Uterus (tissue), 2 donors: ENCODE data around the gene GMPR.

ENCODE experiments used
- POLR2A ChIP-seq, 2 donors: fragments of 450-650 bp; IDR thresholded peaks; one replicate each; pipeline ENCODE4 v1.6.1; 2016; ENCODE audit warnings: antibody characterized with exemption in 2 of 2, mild to moderate bottlenecking in 1 of 2, moderate library complexity in 1 of 2
- TF ChIP-seq, protein P1 (sequence below), 4 experiments: fragments of 200-600 bp in 2 of 4; fragments of 450-650 bp in 2 of 4; sonication (generic) in 2 of 4; IDR thresholded peaks; one replicate each; pipeline ENCODE4 v1.5.1; 2016 to 2019; ENCODE audit warnings: antibody characterized with exemption in 4 of 4, mild to moderate bottlenecking in 2 of 4, moderate library complexity in 1 of 4

- no peak for TF ChIP-seq POLR2A (IDR thresholded peaks at IDR 0.05)
- TF ChIP-seq, protein P1, sequence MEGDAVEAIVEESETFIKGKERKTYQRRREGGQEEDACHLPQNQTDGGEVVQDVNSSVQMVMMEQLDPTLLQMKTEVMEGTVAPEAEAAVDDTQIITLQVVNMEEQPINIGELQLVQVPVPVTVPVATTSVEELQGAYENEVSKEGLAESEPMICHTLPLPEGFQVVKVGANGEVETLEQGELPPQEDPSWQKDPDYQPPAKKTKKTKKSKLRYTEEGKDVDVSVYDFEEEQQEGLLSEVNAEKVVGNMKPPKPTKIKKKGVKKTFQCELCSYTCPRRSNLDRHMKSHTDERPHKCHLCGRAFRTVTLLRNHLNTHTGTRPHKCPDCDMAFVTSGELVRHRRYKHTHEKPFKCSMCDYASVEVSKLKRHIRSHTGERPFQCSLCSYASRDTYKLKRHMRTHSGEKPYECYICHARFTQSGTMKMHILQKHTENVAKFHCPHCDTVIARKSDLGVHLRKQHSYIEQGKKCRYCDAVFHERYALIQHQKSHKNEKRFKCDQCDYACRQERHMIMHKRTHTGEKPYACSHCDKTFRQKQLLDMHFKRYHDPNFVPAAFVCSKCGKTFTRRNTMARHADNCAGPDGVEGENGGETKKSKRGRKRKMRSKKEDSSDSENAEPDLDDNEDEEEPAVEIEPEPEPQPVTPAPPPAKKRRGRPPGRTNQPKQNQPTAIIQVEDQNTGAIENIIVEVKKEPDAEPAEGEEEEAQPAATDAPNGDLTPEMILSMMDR (IDR thresholded peaks at IDR 0.05) = no peak
Measured at GRCh38 chr6:16278750-16279149, 40.4 kb downstream of the GMPR start.
